Stimulated activated CD4-positive, alpha-beta T cell treated with anti-CD3 and anti-CD28 coated beads, Interleukin-2, amount 100 ng/mL, for 48 hours (primary cell): Measurements from ENCODE around the gene HOMER2.
"Not testable (repeated sequence)": the region's sequence is repeated elsewhere in the genome, so short reads cannot be mapped to it uniquely, and the experiment has no call there.

Experiments used
- DNase-seq, 2 donors: peaks; one replicate each; pipeline ENCODE4 v3.0.0-alpha.2; 2020

The HOMER2 gene

DNA sequence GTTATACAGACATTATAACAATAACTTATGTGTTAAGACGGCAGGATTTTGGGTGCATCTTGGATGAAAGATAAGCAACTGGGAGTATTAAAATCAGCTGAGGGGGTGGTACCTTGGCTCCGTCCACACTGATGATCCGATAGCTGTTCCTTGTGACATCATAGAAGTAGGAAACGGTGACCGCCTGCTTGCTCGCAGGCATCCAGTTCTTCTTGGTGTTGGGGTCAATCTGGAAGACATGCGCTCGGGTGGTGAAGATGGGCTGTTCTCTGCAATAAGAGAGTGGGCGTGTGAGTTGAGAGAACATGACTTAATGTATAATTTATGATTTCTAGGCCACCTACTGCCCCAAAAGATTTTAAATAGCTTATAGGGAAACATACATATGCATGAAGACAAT, 59.9 kb downstream of the HOMER2 start:
- no peak for DNase-seq

GRCh38 chr15:82890995-82891390, 61.5 kb downstream of the HOMER2 start:
- no peak for DNase-seq

DNA sequence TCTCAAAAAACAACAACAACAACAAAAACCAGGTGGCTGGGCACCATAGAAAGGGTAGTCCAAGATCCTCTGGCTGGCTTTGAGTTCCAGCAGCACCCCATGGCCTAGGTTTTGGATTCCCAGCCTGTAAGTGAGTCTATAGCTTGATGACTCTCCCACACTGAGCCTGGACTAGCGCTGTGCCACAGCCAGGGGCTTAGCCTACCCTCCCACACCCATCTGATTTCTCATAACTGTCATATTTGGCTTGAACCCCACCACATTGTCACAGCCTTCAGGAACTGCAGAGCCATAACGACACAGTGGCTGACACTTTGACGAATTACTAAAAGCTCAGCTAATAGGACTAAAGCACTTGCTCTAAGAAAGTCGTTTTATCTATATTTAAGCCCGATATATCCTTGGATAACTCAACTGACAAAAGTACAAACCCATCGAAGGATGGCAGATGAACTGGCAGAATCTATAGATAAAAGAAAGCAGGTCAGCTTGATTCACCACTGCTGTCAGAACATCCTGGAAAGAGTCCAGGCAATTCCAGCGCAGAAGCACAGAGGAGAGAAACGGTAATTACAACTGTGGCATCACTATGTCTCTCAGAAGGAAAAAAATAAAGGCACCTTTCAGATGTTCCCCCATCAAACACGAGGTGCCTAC, 62.1 kb downstream of the HOMER2 start:
- no peak for DNase-seq

- no peak for DNase-seq
Measured at GRCh38 chr15:82882273-82882928, 70.1 kb downstream of the HOMER2 start.

DNA sequence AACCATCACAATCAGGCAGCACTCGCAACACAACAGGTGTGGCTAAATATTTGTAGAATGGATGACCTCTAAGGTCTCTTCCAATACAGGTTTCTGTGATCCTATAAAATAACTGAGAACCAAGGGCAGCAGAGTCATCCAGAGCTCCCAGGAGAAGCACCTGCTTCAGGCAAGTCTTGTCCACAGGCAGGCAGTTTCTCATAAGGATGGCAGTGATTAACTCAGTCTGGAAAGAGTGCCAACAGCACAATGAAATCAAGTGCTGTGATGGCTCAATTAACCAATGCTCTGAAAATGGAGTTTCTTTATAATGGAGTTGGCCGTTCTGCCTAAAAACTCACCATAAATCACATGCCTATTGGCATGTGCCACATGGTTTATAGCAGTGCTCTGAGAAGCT, 70.8 kb downstream of the HOMER2 start:
- no peak for DNase-seq

GRCh38 chr15:82880704-82881103, 71.8 kb downstream of the HOMER2 start:
- DNase-seq = no peak

DNA sequence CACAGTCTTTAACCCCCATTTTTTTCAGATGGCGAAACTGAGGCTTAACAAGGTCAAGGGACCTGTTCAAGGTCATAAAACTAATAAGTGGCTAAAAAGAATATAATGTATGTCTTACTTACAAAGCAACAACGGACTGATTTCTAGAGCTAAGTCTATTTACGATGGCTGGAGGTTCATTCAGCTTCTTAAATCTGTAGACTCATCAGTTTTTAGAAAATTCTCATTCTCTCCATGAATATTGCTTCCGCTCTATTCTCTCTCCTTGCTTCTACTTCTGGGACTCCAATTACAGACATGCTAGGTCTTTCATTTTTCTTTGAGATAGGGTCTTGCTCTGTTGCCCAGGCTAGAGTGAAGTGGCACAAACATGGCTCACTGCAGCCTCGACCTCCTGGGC, 74.2 kb downstream of the HOMER2 start:
- DNase-seq = no peak

- no peak for DNase-seq
Measured at GRCh38 chr15:82877825-82878224, 74.7 kb downstream of the HOMER2 start.

DNA sequence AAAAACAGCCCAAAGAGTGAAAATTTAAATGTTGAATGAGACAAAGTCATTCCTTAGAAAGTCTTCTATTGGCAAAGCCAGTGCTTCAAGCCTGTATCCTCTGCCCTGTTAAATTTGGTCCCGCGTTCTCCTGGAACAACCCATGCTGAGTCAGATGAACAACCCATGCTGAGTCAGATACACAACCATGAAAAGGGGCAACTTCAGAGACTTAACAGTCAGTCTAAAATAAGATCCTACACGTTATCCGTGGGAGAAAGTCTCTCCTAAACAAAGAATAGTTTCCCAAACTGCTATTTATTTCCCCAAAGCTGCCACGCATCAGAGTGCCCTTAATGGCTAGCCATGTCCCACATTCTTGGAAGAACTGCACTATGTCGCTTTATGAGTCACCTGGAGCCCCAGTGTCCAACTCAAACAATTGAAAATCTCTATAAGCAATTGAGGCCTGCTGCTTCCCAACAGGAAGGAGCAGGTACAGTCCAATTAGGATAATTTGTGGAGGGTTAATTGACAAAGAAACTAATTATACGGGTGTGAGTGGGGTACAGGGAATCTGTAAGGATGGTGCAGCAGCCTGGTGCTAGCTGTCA, 77.0 kb downstream of the HOMER2 start:
- DNase-seq = no peak

DNA sequence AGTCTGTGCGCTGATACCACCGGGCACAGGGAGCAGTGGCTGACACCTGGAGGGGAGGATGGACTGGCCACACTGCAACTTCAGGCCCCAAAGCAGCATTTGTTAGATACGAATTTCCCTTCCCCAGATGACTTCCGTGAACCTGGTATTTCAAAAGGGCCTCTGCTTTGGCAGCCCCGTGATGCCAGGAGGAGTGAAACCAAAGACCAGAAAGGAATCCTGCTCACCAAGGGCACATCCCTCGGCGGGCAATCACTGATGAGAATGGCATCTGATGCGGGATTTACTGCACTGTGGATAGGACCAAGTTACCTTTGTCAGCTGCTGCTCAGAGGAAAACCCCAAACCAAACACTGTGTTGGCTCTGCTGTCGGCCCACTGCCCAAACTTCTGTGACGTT, 77.6 kb downstream of the HOMER2 start:
- DNase-seq = no peak

DNA sequence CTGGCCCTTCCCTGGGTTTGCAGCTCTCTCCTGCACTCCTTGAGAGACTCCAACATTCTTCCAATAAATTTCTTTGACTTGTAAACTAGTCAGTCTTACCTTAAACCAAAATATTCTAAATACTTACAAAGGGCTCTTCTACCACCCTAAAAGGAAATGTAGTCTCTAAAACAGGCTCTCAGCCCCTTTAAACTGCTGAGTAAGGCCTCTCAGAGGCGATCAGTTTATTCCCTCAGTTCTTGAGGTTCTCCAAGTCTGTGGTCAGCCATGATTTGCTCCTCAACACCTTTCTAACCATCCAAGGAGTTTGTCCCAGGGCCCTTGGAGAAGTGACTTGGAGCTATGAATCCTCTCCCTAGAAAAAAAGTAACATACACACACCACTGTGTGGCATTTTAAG, 78.3 kb downstream of the HOMER2 start:
- no peak for DNase-seq

DNA sequence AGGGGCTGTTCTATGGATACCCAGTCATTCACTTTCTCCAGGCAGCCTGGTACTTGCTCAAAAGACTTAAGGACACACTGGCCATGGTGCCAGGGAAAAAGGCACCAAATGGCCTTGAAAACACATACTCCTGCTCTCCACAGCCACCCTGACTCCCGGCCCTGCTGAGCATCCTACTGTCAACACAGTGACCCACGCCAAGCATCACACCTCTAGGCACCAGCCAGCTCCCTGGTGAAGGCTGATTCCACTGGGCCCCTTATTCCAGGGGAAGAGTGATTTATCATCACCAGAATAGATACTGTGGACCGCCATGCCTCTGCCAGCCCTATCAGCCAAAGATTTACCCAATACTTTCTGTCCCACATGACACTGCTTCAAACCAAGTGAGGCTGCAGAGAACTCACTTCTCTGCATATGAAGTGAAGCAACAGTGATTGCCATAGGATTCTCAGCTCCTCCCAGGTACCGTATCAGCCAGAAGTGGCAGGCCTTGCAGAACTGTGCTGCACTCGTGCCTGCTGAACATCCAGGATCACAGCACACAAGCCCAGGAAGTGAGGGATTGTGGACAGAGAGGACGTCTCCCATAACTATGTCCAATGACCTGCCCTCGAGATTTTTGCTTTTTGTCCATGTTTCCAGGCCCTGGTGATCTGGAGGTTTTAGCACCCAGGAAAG, 79.4 kb downstream of the HOMER2 start:
- DNase-seq = no peak

GRCh38 chr15:82871832-82872484, 80.6 kb downstream of the HOMER2 start:
- DNase-seq = no peak

DNA sequence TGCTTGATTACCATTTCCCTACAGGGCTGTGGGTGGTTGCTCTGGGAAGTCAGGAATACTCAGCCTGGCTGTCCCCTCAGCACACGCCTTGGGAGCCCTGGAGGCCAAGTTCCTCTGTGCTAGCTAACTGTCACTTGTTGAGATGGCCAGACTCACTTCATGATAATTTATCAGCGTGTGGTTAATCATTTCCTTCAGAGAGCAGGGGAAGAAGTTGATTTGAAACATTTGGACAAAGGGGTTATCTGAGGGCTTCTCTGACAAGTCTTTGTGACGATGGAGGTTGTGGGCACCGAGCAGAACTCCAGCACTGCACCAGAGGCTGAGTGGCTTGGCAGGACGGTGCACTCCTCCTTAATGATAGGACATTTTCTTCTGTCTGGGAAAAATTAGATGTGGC, 81.2 kb downstream of the HOMER2 start:
- DNase-seq = no peak

DNA sequence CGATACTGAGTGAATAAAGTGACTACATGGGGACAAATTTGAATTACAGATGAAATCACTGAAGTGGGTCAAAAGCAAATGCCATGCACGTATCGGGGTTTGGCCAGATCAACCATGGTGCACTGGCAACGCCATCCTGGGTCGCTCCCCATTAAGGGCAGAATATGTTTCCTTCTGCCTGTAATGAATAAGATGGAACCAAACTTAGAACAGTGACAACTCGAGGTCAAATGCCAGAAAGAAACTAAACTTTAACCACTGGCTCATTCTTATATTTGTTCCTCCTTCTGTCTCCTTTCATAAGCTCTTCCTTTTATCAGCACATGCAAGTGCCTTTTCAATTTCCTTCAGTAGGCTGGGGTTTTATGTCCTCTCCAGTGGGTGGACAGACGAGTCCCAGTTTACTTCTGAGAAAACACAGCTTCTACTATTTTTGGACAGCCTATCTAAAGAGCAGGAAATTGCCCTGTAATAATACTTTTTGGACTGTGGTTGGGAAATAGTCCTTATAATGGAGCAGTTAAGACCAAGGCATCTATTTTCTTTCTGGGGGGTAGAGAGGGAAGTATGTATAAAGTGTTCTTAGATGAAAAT, 81.7 kb downstream of the HOMER2 start:
- DNase-seq = no peak

- DNase-seq = not testable (repeated sequence)
Measured at GRCh38 chr15:82865981-82866380, 86.5 kb downstream of the HOMER2 start.

GRCh38 chr15:82865581-82865980, 86.9 kb downstream of the HOMER2 start:
- not testable (repeated sequence) for DNase-seq

DNA sequence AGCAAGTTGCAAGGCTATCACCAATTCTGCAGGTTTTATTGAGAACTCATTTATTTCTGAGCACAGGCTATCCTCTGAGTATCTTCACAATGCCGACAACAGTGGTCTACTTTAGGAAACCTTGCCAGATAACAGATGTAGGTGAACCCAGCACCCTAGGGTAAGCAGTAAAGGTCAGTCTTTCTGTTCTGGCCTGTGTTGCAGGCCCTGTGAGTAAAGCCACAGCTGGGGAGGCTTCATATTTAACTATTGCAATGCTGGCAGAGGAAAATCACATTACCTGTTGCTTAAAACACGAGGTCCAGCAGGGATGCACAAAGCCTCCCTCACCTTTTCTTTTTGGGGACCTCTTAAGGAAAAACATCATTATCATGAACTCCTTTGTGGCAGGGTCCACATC, 87.6 kb downstream of the HOMER2 start:
- DNase-seq = no peak

- DNase-seq = no peak
Measured at GRCh38 chr15:82862886-82863285, 89.6 kb downstream of the HOMER2 start.

DNA sequence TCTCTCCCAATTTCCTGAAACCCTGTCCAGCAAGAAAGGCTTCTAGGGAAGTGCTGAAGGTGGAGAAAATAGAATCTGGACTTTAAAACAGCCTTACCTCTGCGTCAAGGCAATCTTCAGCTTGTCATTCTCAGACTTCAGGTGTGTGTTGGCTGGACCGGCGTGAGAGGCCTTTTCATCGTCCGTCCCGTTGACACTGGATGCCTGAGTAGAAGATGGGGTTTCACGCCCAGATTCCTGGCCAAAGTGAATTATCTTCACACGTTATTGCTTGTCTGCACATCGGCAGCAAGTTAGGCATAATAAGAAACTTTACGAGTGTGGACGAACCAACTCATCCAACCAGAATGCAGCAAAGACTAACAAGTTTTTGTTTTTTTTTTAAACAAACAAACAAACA, 93.6 kb downstream of the HOMER2 start:
- DNase-seq = no peak

GRCh38 chr15:82856397-82857170, 95.9 kb downstream of the HOMER2 start:
- no peak for DNase-seq
